IMR-90 (cell line): ENCODE measurements around the gene IL2RA. TPM values are rescaled to one million over a fixed set of nuclear protein-coding genes. Genes with fewer than 3 reads are reported as not detected.

Source experiments
- ATAC-seq: fragments of 200-7000 bp; cut with Tn5 transposase; 2 replicates; pipeline ENCODE4 v1.9.1; 2020; ENCODE audit warnings: low read depth, mild to moderate bottlenecking, moderate library complexity
- BruUV-seq: library from RNA; stranded (reverse); fragments of 400-500 nt; replicated peaks from 2 replicates; lab custom pipeline; 2021; lab: Mats Ljungman, UMichigan
- CTCF ChIA-PET: fragments of 300-600 bp; formaldehyde crosslinking; extraction: SDS; loops from one replicate; lab custom pipeline; 2021; ENCODE audit warnings: antibody characterized with exemption; lab: Yijun Ruan, JAX
- POLR2A ChIA-PET: fragments of 300-600 bp; sonication (Branson Sonifier 250); formaldehyde crosslinking; loops from one replicate; lab custom pipeline; 2022; ENCODE audit warnings: antibody characterized with exemption; ENCODE audit not compliant: unreplicated experiment; lab: Charles Lee
- DNase-seq: peaks from one replicate; pipeline ENCODE4 v3.0.0; 2013
- H2AFZ ChIP-seq: replicated peaks from 2 replicates; pipeline ENCODE3; 2013; ENCODE audit warnings: low read length, mild to moderate bottlenecking; ENCODE audit not compliant: poor library complexity
- H2AK5ac ChIP-seq: 2 replicates; pipeline ENCODE4 v1.6.1; 2013; ENCODE audit warnings: low read depth, low read length, inconsistent platforms
- H2AK9ac ChIP-seq: replicated peaks from 2 replicates; pipeline ENCODE3; 2013; ENCODE audit warnings: mild to moderate bottlenecking, low read depth, low read length, moderate library complexity; ENCODE audit not compliant: poor library complexity
- H2BK120ac ChIP-seq: 2 replicates; pipeline ENCODE4 v1.6.1; 2013; ENCODE audit warnings: low read depth, low read length, inconsistent platforms
- H2BK15ac ChIP-seq: 3 replicates; pipeline ENCODE4 v1.6.1; 2013; ENCODE audit warnings: low read depth, low read length, inconsistent platforms
- H2BK20ac ChIP-seq: 2 replicates; pipeline ENCODE4 v1.6.1; 2013; ENCODE audit warnings: low read depth, mild to moderate bottlenecking, inconsistent platforms, low read length, moderate library complexity
- H2BK5ac ChIP-seq: 2 replicates; pipeline ENCODE4 v1.6.1; 2013; ENCODE audit warnings: mild to moderate bottlenecking, low read depth, low read length, inconsistent platforms; ENCODE audit not compliant: poor library complexity, severe bottlenecking
- H3K14ac ChIP-seq: replicated peaks from 2 replicates; pipeline ENCODE4 v1.6.1; 2013; ENCODE audit warnings: low read depth, low read length, inconsistent platforms
- H3K18ac ChIP-seq: 2 replicates; pipeline ENCODE4 v1.6.1; 2013; ENCODE audit warnings: low read depth, low read length, control low read depth
- H3K23ac ChIP-seq: 2 replicates; pipeline ENCODE4 v1.6.1; 2013; ENCODE audit warnings: low read depth, low read length, inconsistent platforms
- H3K27ac ChIP-seq: 2 replicates; pipeline ENCODE4 v1.5.1; 2013; ENCODE audit warnings: mild to moderate bottlenecking, control low read depth, low read length; ENCODE audit not compliant: insufficient read depth
- H3K27me3 ChIP-seq: 2 replicates; pipeline ENCODE4 v1.6.1; 2013; ENCODE audit warnings: low read length; ENCODE audit not compliant: control insufficient read depth, insufficient read depth
- H3K36me3 ChIP-seq: 2 replicates; pipeline ENCODE4 v1.6.1; 2013; ENCODE audit warnings: low read length, mixed read lengths; ENCODE audit not compliant: control insufficient read depth, insufficient read depth
- H3K4ac ChIP-seq: 2 replicates; pipeline ENCODE4 v1.6.1; 2013; ENCODE audit warnings: low read depth, low read length, inconsistent platforms
- H3K4me1 ChIP-seq: 2 replicates; pipeline ENCODE4 v1.6.1; 2013; ENCODE audit warnings: low read length, mixed read lengths; ENCODE audit not compliant: control insufficient read depth, insufficient read depth
- H3K4me2 ChIP-seq: 2 replicates; pipeline ENCODE4 v1.6.1; 2013; ENCODE audit warnings: low read depth, mild to moderate bottlenecking, control low read depth, low read length, moderate library complexity
- H3K4me3 ChIP-seq: 2 replicates; pipeline ENCODE4 v1.5.1; 2013; ENCODE audit warnings: low read depth, mild to moderate bottlenecking, control low read depth, low read length, moderate library complexity; ENCODE audit not compliant: insufficient read depth
- H3K56ac ChIP-seq: 2 replicates; pipeline ENCODE4 v1.6.1; 2013; ENCODE audit warnings: low read length, inconsistent platforms; ENCODE audit not compliant: insufficient read depth; ENCODE audit errors: extremely low read depth
- H3K79me1 ChIP-seq, 2 experiments: 2 replicates each; pipeline ENCODE4 v1.6.1; 2013; ENCODE audit warnings: low read length in 2 of 2, inconsistent platforms in 1 of 2, low read depth in 1 of 2
- H3K9ac ChIP-seq: 2 replicates; pipeline ENCODE4 v1.6.1; 2013; ENCODE audit warnings: low read depth, low read length, control low read depth
- H3K9me1 ChIP-seq: 2 replicates; pipeline ENCODE4 v1.6.1; 2013; ENCODE audit warnings: low read length, inconsistent platforms; ENCODE audit not compliant: insufficient read depth
- H3K9me3 ChIP-seq: 2 replicates; pipeline ENCODE4 v1.6.1; 2013; ENCODE audit warnings: low read length; ENCODE audit not compliant: control insufficient read depth, insufficient read depth
- H4K20me1 ChIP-seq: 2 replicates; pipeline ENCODE4 v1.6.1; 2013; ENCODE audit warnings: low read length, inconsistent platforms; ENCODE audit not compliant: insufficient read depth
- H4K5ac ChIP-seq: 2 replicates; pipeline ENCODE4 v1.6.1; 2013; ENCODE audit warnings: mild to moderate bottlenecking, low read depth, low read length, control low read depth
- H4K8ac ChIP-seq, 2 experiments: 2 replicates each; pipeline ENCODE4 v1.6.1; 2013; ENCODE audit warnings: low read depth in 2 of 2, low read length in 2 of 2, control low read depth in 1 of 2, inconsistent platforms in 1 of 2
- H4K91ac ChIP-seq: 2 replicates; pipeline ENCODE4 v1.6.1; 2013; ENCODE audit warnings: low read depth, low read length, inconsistent platforms; ENCODE audit not compliant: insufficient read depth
- CEBPB ChIP-seq: IDR thresholded peaks from 2 replicates; pipeline ENCODE4 v1.6.1; 2012; ENCODE audit warnings: low read depth, low read length, improper control_type of control experiment
- CHD1 ChIP-seq: IDR thresholded peaks from 2 replicates; pipeline ENCODE4 v1.6.1; 2012; ENCODE audit warnings: low read depth, low read length, improper control_type of control experiment
- CTCF ChIP-seq: conservative IDR thresholded peaks from 2 replicates; pipeline ENCODE4 v1.5.1; 2012; ENCODE audit warnings: mild to moderate bottlenecking, low read depth, low read length, improper control_type of control experiment
- ELK1 ChIP-seq: fragments of 150-350 bp; IDR thresholded peaks from 2 replicates; pipeline ENCODE4 v1.6.1; 2016; ENCODE audit warnings: low read depth, mild to moderate bottlenecking, low read length, moderate library complexity, borderline replicate concordance
- FOS ChIP-seq: fragments of 150-350 bp; IDR thresholded peaks from 2 replicates; pipeline ENCODE4 v1.6.1; 2016; ENCODE audit warnings: low read depth, low read length
- MAZ ChIP-seq: IDR thresholded peaks from 2 replicates; pipeline ENCODE4 v1.6.1; 2012; ENCODE audit warnings: low read depth, mild to moderate bottlenecking, low read length, improper control_type of control experiment, moderate library complexity, borderline replicate concordance
- NFE2L2 ChIP-seq: fragments of 150-350 bp; IDR thresholded peaks from 2 replicates; pipeline ENCODE4 v1.6.1; 2016; ENCODE audit warnings: low read depth, mild to moderate bottlenecking, low read length
- POLR2A ChIP-seq: IDR thresholded peaks from 2 replicates; pipeline ENCODE4 v1.6.1; 2012; ENCODE audit warnings: mild to moderate bottlenecking, low read depth, low read length
- RAD21 ChIP-seq: IDR thresholded peaks from 2 replicates; pipeline ENCODE4 v1.6.1; 2012; ENCODE audit warnings: low read length, improper control_type of control experiment
- RCOR1 ChIP-seq: IDR thresholded peaks from 2 replicates; pipeline ENCODE4 v1.6.1; 2012; ENCODE audit warnings: mild to moderate bottlenecking, low read length, improper control_type of control experiment; ENCODE audit not compliant: insufficient replicate concordance
- RFX5 ChIP-seq: IDR thresholded peaks from 2 replicates; pipeline ENCODE4 v1.8.0; 2012; ENCODE audit warnings: low read depth, mild to moderate bottlenecking, low read length, moderate library complexity
- SMC3 ChIP-seq: fragments of 150-350 bp; IDR thresholded peaks from 2 replicates; pipeline ENCODE4 v1.6.1; 2016; ENCODE audit warnings: low read depth, mild to moderate bottlenecking, antibody characterized with exemption, low read length, moderate library complexity
- USF2 ChIP-seq: fragments of 150-350 bp; IDR thresholded peaks from 2 replicates; pipeline ENCODE4 v1.6.1; 2017; ENCODE audit warnings: mild to moderate bottlenecking, antibody characterized with exemption, low read length, low read depth
- WGBS, 2 experiments: methylation state at CpG; one replicate each; pipeline versions ENCODE4 v1.1.5 to v1.1.7; 2013; ENCODE audit warnings: missing lambda C conversion rate in 2 of 2; ENCODE audit not compliant: insufficient read length in 1 of 2; ENCODE audit errors: extremely low coverage in 2 of 2; 5-methylcytosine and 5-hydroxymethylcytosine counted together
- dilution Hi-C: fragments of 300-500 bp; cut with HindIII; formaldehyde crosslinking; loops from one replicate; pipeline ENCODE4 v1.14.3; 2018; ENCODE audit warnings: low sequenced_read_pairs; ENCODE audit not compliant: unreplicated experiment
- in situ Hi-C: fragments of 300-500 bp; cut with MboI; formaldehyde crosslinking; loops from 3 replicates; pipeline ENCODE4 v1.14.3; 2019; ENCODE audit warnings: low sequenced_read_pairs, inconsistent platforms, mixed read lengths
- intact Hi-C: fragments of 100-400 bp; cut with micrococcal nuclease; formaldehyde crosslinking; loops from 2 replicates; pipeline ENCODE4 v1.10.0; 2022
- polyA plus RNA-seq, 3 experiments: library from polyadenylated mRNA; depleted of rRNA; stranded (reverse); fragments of >200 nt; gene quantifications; 2 replicates each; pipeline ENCODE4 v1.2.3, GENCODE V29; 2012; ENCODE audit warnings: low replicate concordance in 1 of 3
- total RNA-seq: library from RNA; depleted of rRNA; stranded (reverse); fragments of >200 nt; gene quantifications from 2 replicates; pipeline ENCODE4 v1.2.3, GENCODE V29; 2012

Gene IL2RA
- total and polyA plus RNA-seq, 2 of the 4 experiments (the other 2 are of a cell fraction) = not detected

- Histone ChIP-seq H3K27ac (no peak overlapping the region), H2AK9ac (no peak overlapping the region), H3K9me3 (peaks cover 2% of the 10 kb centered on the region; the same call in 1 of the 2 replicates), H3K4me1 (no peaks in the 10 kb centered on the region), H3K9me1 (no peaks in the 10 kb centered on the region), H4K8ac (no peak overlapping the region), H2BK15ac (no peak overlapping the region), H4K5ac (no peak overlapping the region), H2BK20ac (no peak overlapping the region), H2AFZ (no peak overlapping the region), H2BK5ac (no peak overlapping the region), H2BK120ac (no peak overlapping the region), H4K20me1 (no peaks in the 10 kb centered on the region), H3K27me3 (peaks cover 17% of the 10 kb centered on the region), H3K4me2 (no peak overlapping the region), H3K4ac (no peak overlapping the region), H3K9ac (no peak overlapping the region), H3K56ac (no peak overlapping the region), H3K4me3 (no peak overlapping the region), H3K14ac (no peak overlapping the region), H3K36me3 (no peaks in the 10 kb centered on the region), H2AK5ac (no peak overlapping the region), H3K79me1 (no peaks in the 10 kb centered on the region), H3K18ac (no peak overlapping the region), H4K91ac (no peak overlapping the region), H3K23ac (no peak overlapping the region)
- ChIA-PET POLR2A (no interaction called here), CTCF (no interaction called here)
- no peak for ATAC-seq
- no peak for TF ChIP-seq MAZ
- TF ChIP-seq USF2 = no peak
- no peak for TF ChIP-seq CEBPB
- TF ChIP-seq CTCF = no peak
- no peak for TF ChIP-seq RFX5
- TF ChIP-seq POLR2A = no peak
- no peak for TF ChIP-seq RCOR1
- TF ChIP-seq CHD1 = no peak
- TF ChIP-seq ELK1 = no peak
- TF ChIP-seq NFE2L2 = no peak
- no peak for TF ChIP-seq SMC3
- TF ChIP-seq FOS = no peak
- TF ChIP-seq RAD21 = no peak
- BruUV-seq = no TSS peak
- dilution Hi-C loops (no loop called here), in situ Hi-C loops (no loop called here), intact Hi-C loops (no loop called here)
- no CpG with 5 or more reads among the region's 4 CpGs for WGBS, 2 experiments
- no peak for DNase-seq
Measured at GRCh38 chr10:5996696-5997095, 65.5 kb downstream of the IL2RA start.
